Peyer's patch (tissue), 4 donors: Measurements from ENCODE around the gene SH3PXD2B. TPM values are rescaled to one million over a fixed set of nuclear protein-coding genes. Genes with fewer than 3 reads are reported as not detected.

Experiments
- DNase-seq, 3 donors: peaks; one replicate each; pipeline ENCODE4 v3.0.0-alpha.2; 2017 to 2019
- H3K27ac ChIP-seq, 4 donors: fragments of 200-600 bp; sonication (generic); one replicate each; pipeline ENCODE4 v1.5.1; 2016 to 2019
- H3K27me3 ChIP-seq, 2 donors: fragments of 200-600 bp; sonication (generic); one replicate each; pipeline ENCODE4 v1.5.1; 2019
- H3K36me3 ChIP-seq, 3 donors: fragments of 200-600 bp; sonication (generic); one replicate each; pipeline ENCODE4 v1.5.1; 2016 to 2019
- H3K4me1 ChIP-seq, 4 donors: fragments of 200-600 bp; sonication (generic); one replicate each; pipeline ENCODE4 v1.5.1; 2016 to 2019
- H3K4me3 ChIP-seq, 4 donors: fragments of 200-600 bp; sonication (generic); 1 replicate in 3 of 4; 2 replicates in 1 of 4; pipeline ENCODE4 v1.5.1; 2016 to 2019; ENCODE audit warnings: mild to moderate bottlenecking in 1 of 4
- H3K9me3 ChIP-seq, 4 donors: fragments of 200-600 bp; sonication (generic); one replicate each; pipeline ENCODE4 v1.5.1; 2016 to 2019; ENCODE audit warnings: mild to moderate bottlenecking in 1 of 4
- POLR2A ChIP-seq, 2 donors: fragments of 450-650 bp; IDR thresholded peaks; one replicate each; pipeline ENCODE4 v1.5.1; 2017; ENCODE audit warnings: antibody characterized with exemption in 2 of 2, mild to moderate bottlenecking in 2 of 2, moderate library complexity in 2 of 2
- total RNA-seq, 4 donors: library from RNA; depleted of rRNA; stranded (reverse); fragments of >200 nt; gene quantifications; one replicate each; pipeline ENCODE4 v1.1.0, GENCODE V29; 2016
- TF ChIP-seq, protein P1 (sequence below), 6 experiments: fragments of 450-650 bp in 4 of 6; fragments of 200-600 bp in 2 of 6; sonication (generic) in 1 of 6; IDR thresholded peaks; one replicate each; pipeline ENCODE4 v1.5.1; 2017 to 2019; ENCODE audit warnings: antibody characterized with exemption in 6 of 6, mild to moderate bottlenecking in 3 of 6, moderate library complexity in 1 of 6

The SH3PXD2B gene
- total RNA-seq, 4 donors from 2014 or later: 5.8 to 26.4 (median 11.7) TPM

DNA sequence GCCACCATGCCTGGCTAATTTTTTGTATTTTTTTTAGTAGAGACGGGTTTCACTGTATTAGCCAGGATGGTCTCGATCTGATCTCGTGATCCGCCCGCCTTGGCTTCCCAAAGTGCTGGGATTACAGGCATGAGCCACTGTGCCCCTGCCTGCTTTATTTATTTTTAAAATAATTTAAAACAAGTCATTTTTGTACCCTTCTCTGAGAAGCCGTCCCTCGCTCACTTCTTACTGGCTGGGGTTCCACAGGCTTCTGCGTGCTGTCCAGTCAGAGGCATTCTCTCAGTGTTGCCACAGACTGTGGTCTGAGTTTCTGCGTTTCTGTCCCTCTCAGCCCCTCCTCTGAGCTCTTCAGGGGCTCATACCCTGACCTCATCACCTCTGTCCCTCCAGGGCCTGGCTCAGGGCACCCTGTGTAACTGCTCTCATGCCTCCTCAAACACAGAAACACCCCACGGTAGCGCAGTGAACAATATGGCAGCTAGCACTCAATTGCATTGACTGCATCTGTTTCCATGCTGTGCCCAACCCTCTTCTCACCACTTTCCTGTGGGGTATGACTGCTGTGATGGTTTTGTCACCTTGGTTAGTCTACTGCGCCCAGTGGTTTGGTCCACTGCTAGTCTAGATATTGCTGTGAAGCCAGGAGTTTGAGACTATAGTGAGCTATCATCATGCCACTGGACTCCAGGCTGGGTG is 44.3 kb upstream of the SH3PXD2B start:
- H3K36me3 ChIP-seq: no peaks in the 10 kb centered on the region
- no peaks in the 10 kb centered on the region for H3K27me3 ChIP-seq
- peaks cover 0 to 3% (median 0%) of the 10 kb centered on the region in 4 donors for H3K4me1 ChIP-seq
- DNase-seq: peak in 2 of 3 donors; percentile 19 to 27
- H3K9me3 ChIP-seq: no peaks in the 10 kb centered on the region
- no peak overlapping the region for H3K27ac ChIP-seq
- TF ChIP-seq, protein P1, sequence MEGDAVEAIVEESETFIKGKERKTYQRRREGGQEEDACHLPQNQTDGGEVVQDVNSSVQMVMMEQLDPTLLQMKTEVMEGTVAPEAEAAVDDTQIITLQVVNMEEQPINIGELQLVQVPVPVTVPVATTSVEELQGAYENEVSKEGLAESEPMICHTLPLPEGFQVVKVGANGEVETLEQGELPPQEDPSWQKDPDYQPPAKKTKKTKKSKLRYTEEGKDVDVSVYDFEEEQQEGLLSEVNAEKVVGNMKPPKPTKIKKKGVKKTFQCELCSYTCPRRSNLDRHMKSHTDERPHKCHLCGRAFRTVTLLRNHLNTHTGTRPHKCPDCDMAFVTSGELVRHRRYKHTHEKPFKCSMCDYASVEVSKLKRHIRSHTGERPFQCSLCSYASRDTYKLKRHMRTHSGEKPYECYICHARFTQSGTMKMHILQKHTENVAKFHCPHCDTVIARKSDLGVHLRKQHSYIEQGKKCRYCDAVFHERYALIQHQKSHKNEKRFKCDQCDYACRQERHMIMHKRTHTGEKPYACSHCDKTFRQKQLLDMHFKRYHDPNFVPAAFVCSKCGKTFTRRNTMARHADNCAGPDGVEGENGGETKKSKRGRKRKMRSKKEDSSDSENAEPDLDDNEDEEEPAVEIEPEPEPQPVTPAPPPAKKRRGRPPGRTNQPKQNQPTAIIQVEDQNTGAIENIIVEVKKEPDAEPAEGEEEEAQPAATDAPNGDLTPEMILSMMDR (IDR thresholded peaks at IDR 0.05): no peak
- no peak for TF ChIP-seq POLR2A (IDR thresholded peaks at IDR 0.05)
- H3K4me3 ChIP-seq: no peak overlapping the region

DNA sequence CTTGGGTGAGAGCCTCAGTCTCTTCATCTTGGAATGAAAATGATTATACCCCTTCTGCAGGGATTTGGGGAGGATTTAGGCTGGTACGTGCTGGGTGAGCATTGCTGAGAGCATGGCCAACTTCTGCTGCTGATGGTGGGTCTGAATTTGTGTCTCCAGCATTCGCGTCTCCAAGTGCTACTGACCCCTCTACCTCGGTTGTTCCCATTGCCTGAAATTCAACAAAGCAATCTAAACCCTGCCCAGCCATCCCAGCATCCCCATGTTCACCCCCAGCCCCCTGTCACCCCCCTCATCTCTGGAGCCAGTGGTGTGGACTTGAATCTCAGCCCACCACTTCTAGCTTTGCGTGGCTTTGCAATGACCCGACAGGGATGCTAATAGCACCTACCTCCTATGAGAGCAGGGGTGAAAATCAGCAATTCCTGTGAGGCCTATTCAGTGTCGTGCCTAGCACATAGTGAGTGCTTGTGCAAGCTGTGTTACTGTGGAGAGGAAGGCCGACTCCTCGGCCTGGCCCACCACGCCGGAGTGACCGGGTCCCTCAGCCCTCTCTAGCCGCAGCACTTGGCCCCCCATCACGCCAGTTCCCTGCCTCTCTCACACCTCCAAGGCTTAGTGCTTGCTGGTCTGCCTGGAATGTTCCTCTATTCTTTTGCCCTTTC is 43.4 kb upstream of the SH3PXD2B start:
- H3K4me3 ChIP-seq: no peak overlapping the region
- TF ChIP-seq POLR2A (IDR thresholded peaks at IDR 0.05): no peak
- TF ChIP-seq, protein P1 (IDR thresholded peaks at IDR 0.05): no peak
- H3K9me3 ChIP-seq: no peaks in the 10 kb centered on the region
- H3K36me3 ChIP-seq: no peaks in the 10 kb centered on the region
- H3K27ac ChIP-seq: no peak overlapping the region
- H3K27me3 ChIP-seq: no peaks in the 10 kb centered on the region
- H3K4me1 ChIP-seq: no peaks in the 10 kb centered on the region
- peak in 2 of 3 donors; percentile 11 to 19 for DNase-seq

DNA sequence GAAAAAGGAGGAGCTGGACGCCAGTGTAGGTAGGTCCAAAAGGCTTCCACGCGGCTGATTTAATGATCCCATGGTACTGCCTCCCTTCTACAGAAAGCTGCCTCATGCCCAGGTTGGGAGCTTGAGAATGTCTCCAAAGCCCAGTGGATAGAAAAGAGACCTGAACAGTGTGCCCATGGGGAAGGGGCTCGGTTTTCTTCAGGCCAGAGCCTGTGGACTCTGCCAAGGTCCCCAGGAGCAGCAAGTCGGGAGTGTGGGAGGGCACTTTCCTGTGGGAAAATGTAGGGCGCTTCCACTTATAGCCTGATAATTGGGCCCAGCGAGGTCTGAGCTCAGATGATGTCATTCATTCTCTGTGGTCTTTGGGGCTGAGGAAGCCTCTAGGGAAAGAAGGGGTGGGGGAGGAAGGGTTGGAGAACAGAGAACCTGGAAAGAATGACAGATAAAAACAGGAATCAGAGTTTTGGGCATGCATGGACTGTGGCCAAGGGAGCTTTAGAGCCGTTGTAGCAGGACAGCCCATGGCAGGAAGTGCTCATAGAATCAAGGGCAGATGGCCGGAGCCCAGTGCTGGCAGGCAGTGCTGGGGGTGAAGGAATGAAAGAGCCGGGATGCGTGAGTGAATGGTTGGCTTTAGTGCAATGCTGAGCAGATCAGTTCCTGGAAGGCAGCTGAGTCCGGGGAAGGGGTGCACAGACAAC is 42.5 kb upstream of the SH3PXD2B start:
- DNase-seq: peak in 1 of 3 donors; percentile 42
- Histone ChIP-seq H3K27ac (no peak overlapping the region), H3K9me3 (no peaks in the 10 kb centered on the region)

DNA sequence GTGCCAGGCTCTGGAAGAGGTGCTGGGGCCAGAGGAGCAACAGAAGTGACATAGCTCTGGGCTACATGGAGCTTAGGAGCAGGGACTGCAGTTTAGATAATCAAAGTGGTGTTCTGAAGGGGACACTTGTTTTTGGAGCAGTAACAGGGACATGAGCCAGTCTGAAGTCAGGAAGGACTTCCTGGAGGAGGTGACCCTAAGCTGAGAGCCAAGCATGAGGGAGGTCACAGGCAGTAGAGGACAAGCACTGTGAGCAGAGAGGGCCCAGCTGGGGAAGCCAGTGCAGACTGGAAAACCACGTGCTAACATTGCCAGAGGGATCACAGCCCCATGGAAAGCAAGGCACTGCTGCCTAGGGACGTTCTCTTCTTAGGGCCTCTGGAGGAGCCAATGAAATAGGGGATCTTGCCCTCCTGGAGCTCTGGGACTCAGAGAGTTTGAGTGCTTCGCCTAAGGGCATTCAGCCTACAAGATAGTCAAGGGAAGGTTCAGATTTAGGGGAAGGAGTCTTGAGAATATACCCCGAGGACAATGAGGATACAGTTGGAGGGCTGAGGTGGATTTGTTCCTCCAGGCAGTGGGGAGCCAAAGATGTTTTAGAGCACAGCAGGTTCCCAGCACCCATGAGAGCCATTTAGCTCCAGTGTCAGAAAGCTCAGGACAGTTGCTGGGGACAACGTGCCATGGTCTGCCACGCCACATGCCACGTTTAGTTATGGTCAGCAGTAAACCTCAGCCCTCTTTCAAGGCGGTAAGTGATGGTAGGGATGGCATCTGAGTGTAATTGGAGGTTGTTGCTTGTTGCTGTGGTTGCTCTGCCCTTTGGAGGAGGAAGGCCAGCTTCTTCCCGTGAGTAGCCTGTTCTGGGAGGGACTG is 40.5 kb upstream of the SH3PXD2B start:
- Histone ChIP-seq H3K27ac (no peak overlapping the region), H3K27me3 (no peaks in the 10 kb centered on the region), H3K4me3 (no peak overlapping the region), H3K4me1 (no peaks in the 10 kb centered on the region), H3K9me3 (no peaks in the 10 kb centered on the region), H3K36me3 (no peaks in the 10 kb centered on the region)
- peak in 1 of 3 donors; percentile 31 for DNase-seq
- TF ChIP-seq, protein P1 (IDR thresholded peaks at IDR 0.05): no peak
- TF ChIP-seq POLR2A (IDR thresholded peaks at IDR 0.05): no peak

More for the DNA sequence above, 42.5 kb upstream of the SH3PXD2B start:
- Histone ChIP-seq H3K27me3 (no peaks in the 10 kb centered on the region), H3K36me3 (no peaks in the 10 kb centered on the region), H3K4me1 (no peaks in the 10 kb centered on the region), H3K4me3 (no peak overlapping the region)
- TF ChIP-seq POLR2A (IDR thresholded peaks at IDR 0.05): no peak
- TF ChIP-seq, protein P1 (IDR thresholded peaks at IDR 0.05): no peak

DNA sequence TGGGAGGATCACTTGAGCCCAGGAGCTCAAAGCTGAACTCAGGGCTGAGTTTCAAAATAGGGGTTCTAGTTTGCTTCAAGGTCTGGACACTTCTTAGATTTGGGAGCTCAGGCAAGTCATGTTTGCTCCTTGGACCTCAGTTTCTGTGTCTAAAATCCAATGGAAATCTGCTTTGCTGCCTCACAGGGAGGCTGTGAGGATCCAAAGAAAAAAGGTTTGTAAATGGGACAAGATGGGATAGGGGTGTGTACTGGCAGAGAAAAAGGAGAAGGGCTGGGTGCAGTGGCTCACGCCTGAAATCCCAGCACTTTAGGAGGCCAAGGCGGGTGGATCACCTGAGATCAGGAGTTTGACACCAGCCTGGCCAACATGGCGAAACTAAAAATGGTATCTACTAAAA is 39.6 kb upstream of the SH3PXD2B start:
- H3K27me3 ChIP-seq: no peaks in the 10 kb centered on the region
- H3K9me3 ChIP-seq: no peaks in the 10 kb centered on the region
- H3K4me3 ChIP-seq: no peak overlapping the region
- H3K36me3 ChIP-seq: no peaks in the 10 kb centered on the region
- peak in 1 of 3 donors; percentile 22 for DNase-seq
- H3K4me1 ChIP-seq: no peaks in the 10 kb centered on the region
- no peak for TF ChIP-seq POLR2A (IDR thresholded peaks at IDR 0.05)
- TF ChIP-seq, protein P1 (IDR thresholded peaks at IDR 0.05): no peak
- H3K27ac ChIP-seq: no peak overlapping the region
